GM18867 (cell line): ENCODE data around the gene PALD1.

ENCODE experiments used
- ATAC-seq: cut with Tn5 transposase; IDR thresholded peaks from one replicate; pipeline ENCODE4 v1.9.1; 2021; ENCODE audit warnings: mild to moderate bottlenecking, moderate library complexity; ENCODE audit not compliant: unreplicated experiment

PALD1 gene

GRCh38 chr10:70457759-70458305, 20.7 kb upstream of the PALD1 start:
- ATAC-seq = no peak

GRCh38 chr10:70458329-70459060, 20.1 kb upstream of the PALD1 start:
- no peak for ATAC-seq

- no peak for ATAC-seq
These were observed 19.4 kb upstream of the PALD1 start for GRCh38 chr10:70459061-70459773.

GRCh38 chr10:70459774-70460490, 18.6 kb upstream of the PALD1 start:
- no peak for ATAC-seq

GRCh38 chr10:70461397-70462348, 16.9 kb upstream of the PALD1 start:
- ATAC-seq = no peak

- no peak for ATAC-seq
These were observed 16.1 kb upstream of the PALD1 start for GRCh38 chr10:70462349-70462984.

GRCh38 chr10:70465278-70465677, 13.3 kb upstream of the PALD1 start:
- ATAC-seq = no peak

- ATAC-seq = no peak
These were observed 12.7 kb upstream of the PALD1 start for GRCh38 chr10:70465832-70466231.

GRCh38 chr10:70466951-70467350, 11.6 kb upstream of the PALD1 start:
- ATAC-seq = no peak

- no peak for ATAC-seq
These were observed 5.6 kb upstream of the PALD1 start for GRCh38 chr10:70472799-70473454.

- no peak for ATAC-seq
These were observed 3.8 kb upstream of the PALD1 start for GRCh38 chr10:70474780-70475179.

- ATAC-seq = no peak
These were observed 2.9 kb upstream of the PALD1 start for GRCh38 chr10:70475661-70476060.

- ATAC-seq = no peak
These were observed 2.1 kb upstream of the PALD1 start for GRCh38 chr10:70476249-70477035.

GRCh38 chr10:70477661-70478162, 855 bp upstream of the PALD1 start:
- no peak for ATAC-seq

GRCh38 chr10:70479165-70479581, 606 bp downstream of the PALD1 start:
- no peak for ATAC-seq

- ATAC-seq = no peak
These were observed 1.2 kb downstream of the PALD1 start for GRCh38 chr10:70479626-70480238.

- ATAC-seq = no peak
These were observed 1.8 kb downstream of the PALD1 start for GRCh38 chr10:70480239-70480861.

GRCh38 chr10:70481105-70481504, 2.5 kb downstream of the PALD1 start:
- ATAC-seq = no peak
